K562 (cell line): ENCODE measurements around the gene HSP90AA1. TPM values are rescaled to one million over a fixed set of nuclear protein-coding genes. Genes with fewer than 3 reads are reported as not detected.

ENCODE experiments used
- ATAC-seq: fragments of 200-7000 bp; cut with Tn5 transposase; 3 replicates; pipeline ENCODE4 v1.9.1; 2020; ENCODE audit warnings: moderate library complexity
- BruUV-seq: library from RNA; stranded (reverse); fragments of 400-500 nt; replicated peaks from 2 replicates; lab custom pipeline; 2021; lab: Mats Ljungman, UMichigan
- CTCF ChIA-PET: fragments of 300-600 bp; formaldehyde crosslinking; extraction: SDS; loops from one replicate; lab custom pipeline; 2021; ENCODE audit warnings: low intra/inter-chr PET ratio; lab: Yijun Ruan, JAX
- POLR2A ChIA-PET: fragments of 300-600, 350-650 bp; sonication (Branson Sonifier 250); formaldehyde crosslinking; extraction: SDS; loops from one replicate; lab custom pipeline; 2021; ENCODE audit warnings: antibody characterized with exemption, inconsistent platforms; lab: Yijun Ruan, JAX
- DNase-seq, 4 experiments: peaks; one replicate each; pipeline versions ENCODE4 v3.0.0 to v3.0.0-alpha.2; 2011 to 2018; ENCODE audit warnings: low spot score in 3 of 4, mixed read lengths in 3 of 4; ENCODE audit errors: extremely low read depth in 1 of 4
- FAIRE-seq: peaks from 2 replicates; lab custom pipeline; 2011; peaks lifted over from hg19 to GRCh38; lab: Jason Lieb, UNC
- H2AFZ ChIP-seq: 2 replicates; pipeline ENCODE4 v1.6.0; 2011; ENCODE audit warnings: low read depth, low read length, control low read depth, inconsistent platforms
- H3K27ac ChIP-seq: fragments of 200-600 bp; 3 replicates; pipeline ENCODE4 v1.8.0; 2011; ENCODE audit warnings: low read depth, mild to moderate bottlenecking, control low read depth, inconsistent platforms, low read length, moderate library complexity, mixed read lengths; ENCODE audit errors: extremely low read depth
- H3K27me3 ChIP-seq, 2 experiments: fragments of 300-600 bp in 1 of 2; 2 replicates in 1 of 2; 3 replicates in 1 of 2; pipeline versions ENCODE4 v1.6.0 to v1.8.0; 2011; ENCODE audit warnings: inconsistent platforms in 2 of 2, low read length in 2 of 2, mild to moderate bottlenecking in 1 of 2, mixed read lengths in 1 of 2, moderate library complexity in 1 of 2; ENCODE audit not compliant: control insufficient read depth in 2 of 2, insufficient read depth in 2 of 2
- H3K36me3 ChIP-seq: fragments of 300-600 bp; 3 replicates; pipeline ENCODE4 v1.8.0; 2011; ENCODE audit warnings: mild to moderate bottlenecking, low read length, inconsistent platforms; ENCODE audit not compliant: control insufficient read depth, insufficient read depth
- H3K4me1 ChIP-seq, 2 experiments: fragments of 200-600 bp in 1 of 2; replicated peaks in 1 of 2; 2 replicates in 1 of 2; 3 replicates in 1 of 2; pipeline versions ENCODE4 v1.5.1 to v1.8.0; 2011; ENCODE audit warnings: inconsistent platforms in 2 of 2, low read length in 2 of 2, mild to moderate bottlenecking in 1 of 2, mixed read lengths in 1 of 2, moderate library complexity in 1 of 2; ENCODE audit not compliant: control insufficient read depth in 2 of 2, insufficient read depth in 2 of 2
- H3K4me2 ChIP-seq: 2 replicates; pipeline ENCODE4 v1.6.1; 2011; ENCODE audit warnings: low read length, control low read depth, inconsistent platforms, mixed read lengths; ENCODE audit not compliant: insufficient read depth
- H3K4me3 ChIP-seq: fragments of 200-600 bp; sonication (generic), shearing (Covaris generic); 2 replicates; pipeline ENCODE4 v1.5.1; 2016; ENCODE audit warnings: control low read depth, inconsistent platforms
- H3K79me2 ChIP-seq: fragments of 200-600 bp; 3 replicates; pipeline ENCODE4 v1.8.0; 2011; ENCODE audit warnings: low read length, inconsistent platforms; ENCODE audit not compliant: control insufficient read depth, insufficient read depth
- H3K9ac ChIP-seq, 2 experiments: 2 replicates each; pipeline versions ENCODE4 v1.6.0 to v1.6.1; 2011; ENCODE audit warnings: low read depth in 2 of 2, low read length in 2 of 2, control low read depth in 1 of 2, inconsistent platforms in 1 of 2, mild to moderate bottlenecking in 1 of 2, mixed read lengths in 1 of 2; ENCODE audit not compliant: insufficient read depth in 1 of 2
- H3K9me1 ChIP-seq: one replicate; pipeline ENCODE4 v1.6.0; 2011; ENCODE audit warnings: inconsistent platforms, mild to moderate bottlenecking, low read length, moderate library complexity; ENCODE audit not compliant: control insufficient read depth, insufficient read depth
- H3K9me3 ChIP-seq: replicated peaks from 2 replicates; pipeline ENCODE4 v1.5.1; 2011; ENCODE audit warnings: low read depth, low read length, inconsistent platforms; ENCODE audit not compliant: control insufficient read depth, insufficient read depth
- H4K20me1 ChIP-seq: replicated peaks from 2 replicates; pipeline ENCODE4 v1.6.1; 2011; ENCODE audit warnings: low read length, inconsistent platforms, mixed read lengths; ENCODE audit not compliant: control insufficient read depth, insufficient read depth
- ATF6 ChIP-seq: sonication (generic); formaldehyde crosslinking; IDR thresholded peaks from 2 replicates; pipeline ENCODE4 v1.4.0; 2020; ENCODE audit warnings: mild to moderate bottlenecking, missing genetic modification reagents
- BRF2 ChIP-seq: IDR thresholded peaks from 3 replicates; pipeline ENCODE4 v1.6.1; 2011; ENCODE audit warnings: borderline replicate concordance, mild to moderate bottlenecking; ENCODE audit not compliant: insufficient read length, insufficient read depth
- CEBPG ChIP-seq, 3 experiments: fragments of 200-800 bp in 1 of 3; sonication (Bioruptor generic) in 1 of 3; sonication (generic) in 1 of 3; formaldehyde crosslinking in 1 of 3; IDR thresholded peaks in 2 of 3; conservative IDR thresholded peaks in 1 of 3; 2 replicates each; pipeline versions ENCODE4 v1.6.1 to v1.8.0; 2016 to 2022; ENCODE audit warnings: missing compliant biosample characterization in 2 of 3, missing genetic modification characterization in 2 of 3, mild to moderate bottlenecking in 1 of 3, missing genetic modification reagents in 1 of 3
- DACH1 ChIP-seq: fragments of 450-650 bp; IDR thresholded peaks from 2 replicates; pipeline ENCODE4 v1.6.1; 2018; ENCODE audit not compliant: partially characterized antibody
- GATA2 ChIP-seq: sonication (generic); formaldehyde crosslinking; IDR thresholded peaks from 2 replicates; pipeline ENCODE4 v1.4.0; 2020; ENCODE audit warnings: mild to moderate bottlenecking, missing genetic modification reagents
- MNT ChIP-seq, 2 experiments: fragments of 450-650 bp; conservative IDR thresholded peaks; 2 replicates each; pipeline ENCODE4 v1.6.1; 2017; ENCODE audit warnings: mild to moderate bottlenecking in 2 of 2, moderate library complexity in 2 of 2
- MYNN ChIP-seq, 2 experiments: sonication (generic); formaldehyde crosslinking in 1 of 2; IDR thresholded peaks; 2 replicates each; pipeline versions ENCODE4 v1.5.0 to v1.6.1; 2016 to 2020; ENCODE audit warnings: antibody characterized with exemption in 1 of 2, missing genetic modification reagents in 1 of 2
- PPARD ChIP-seq: fragments of 250-450 bp; sonication (Bioruptor Pico); IDR thresholded peaks from 2 replicates; pipeline ENCODE4 v1.8.0; 2022; ENCODE audit warnings: inconsistent platforms, mild to moderate bottlenecking, moderate library complexity
- RBBP5 ChIP-seq: fragments of 200-600 bp; sonication (generic); IDR thresholded peaks from 2 replicates; pipeline ENCODE4 v1.6.1; 2012; ENCODE audit warnings: borderline replicate concordance, mild to moderate bottlenecking, low read length, control low read depth, inconsistent platforms; ENCODE audit not compliant: insufficient read depth, poor library complexity, severe bottlenecking
- SMC3 ChIP-seq: conservative IDR thresholded peaks from 2 replicates; pipeline ENCODE4 v1.6.1; 2011; ENCODE audit warnings: low read depth, low read length, improper control_type of control experiment; ENCODE audit not compliant: insufficient read depth
- TCF15 ChIP-seq: fragments of 250-450 bp; sonication (Bioruptor Pico); IDR thresholded peaks from 2 replicates; pipeline ENCODE4 v1.8.0; 2022; ENCODE audit warnings: moderate library complexity, mild to moderate bottlenecking, inconsistent platforms
- TFAP4 ChIP-seq: sonication (generic); formaldehyde crosslinking; IDR thresholded peaks from 2 replicates; pipeline ENCODE4 v1.8.0; 2022; ENCODE audit warnings: missing genetic modification reagents, mild to moderate bottlenecking, moderate library complexity, borderline replicate concordance
- ZFX ChIP-seq: sonication (generic); formaldehyde crosslinking; IDR thresholded peaks from 2 replicates; pipeline ENCODE4 v1.8.0; 2022; ENCODE audit warnings: mild to moderate bottlenecking, missing genetic modification reagents, moderate library complexity
- ZNF77 ChIP-seq: fragments of 250-450 bp; sonication (Bioruptor Pico); IDR thresholded peaks from 2 replicates; pipeline ENCODE4 v1.5.0; 2020
- ZNF79 ChIP-seq: fragments of 250-450 bp; sonication (Bioruptor Pico); IDR thresholded peaks from 2 replicates; pipeline ENCODE4 v1.4.0; 2020; ENCODE audit warnings: low read depth, mild to moderate bottlenecking, moderate library complexity
- WGBS: fragments of 100-300 bp; shearing (Covaris generic); methylation state at CpG from one replicate; pipeline ENCODE4 v1.1.6; 2016; ENCODE audit warnings: low coverage, mixed read lengths; ENCODE audit not compliant: insufficient coverage; ENCODE audit errors: missing lambda C conversion rate; 5-methylcytosine and 5-hydroxymethylcytosine counted together
- in situ Hi-C: fragments of 300-500 bp; cut with MboI; formaldehyde crosslinking; loops from 4 replicates; pipeline ENCODE4 v1.15.0; 2018; ENCODE audit warnings: inconsistent platforms, mixed read lengths
- intact Hi-C: fragments of 100-400 bp; cut with micrococcal nuclease; formaldehyde crosslinking; loops from 2 replicates; pipeline ENCODE4 v1.14.2; 2022
- polyA plus RNA-seq, 8 experiments: library from polyadenylated mRNA; depleted of rRNA in 4 of 8; stranded (reverse) in 5 of 8; unstranded in 3 of 8; fragments of >200 nt; fragmentation: Nextera tagmentation in 2 of 8; fragmentation: Illumina TruSeq in 1 of 8; extraction: Ambion mirVana in 2 of 8; extraction: Trizol in 1 of 8; gene quantifications; 2 replicates each; pipeline versions ENCODE4 v1.2.1 to v1.2.3, GENCODE V29; 2011 to 2014; ENCODE audit warnings: inconsistent platforms in 1 of 8, missing spikeins in 1 of 8
- total RNA-seq, 7 experiments: library from RNA; depleted of rRNA in 6 of 7; stranded (reverse); fragments of >200 nt in 6 of 7; fragmentation: Illumina TruSeq in 2 of 7; extraction: Trizol in 2 of 7; gene quantifications; 2 replicates each; pipeline versions ENCODE4 v1.2.1 to v1.2.3, GENCODE V29; 2011 to 2021; ENCODE audit warnings: low replicate concordance in 1 of 7

The HSP90AA1 gene
- total and polyA plus RNA-seq, 9 of the 15 experiments (the other 6 are each of a cell fraction or from before 2014, with no cell fraction given), result 377 to 1,731 (median 879) TPM

GRCh38 chr14:102131741-102132140, 44.9 kb upstream of the HSP90AA1 start:
- POLR2A ChIA-PET, result no interaction called here
- H3K27me3 ChIP-seq, result no peaks in the 10 kb centered on the region
- ATAC-seq, result no peak
- TF ChIP-seq ZFX (CRISPR knock-in tag) (no peak), MNT (conservative IDR thresholded peaks at IDR 0.05) (no peak), SMC3 (no peak), TFAP4 (CRISPR knock-in tag) (no peak), DACH1 (no peak), CEBPG (CRISPR knock-in tag; IDR thresholded peaks at IDR 0.05) (no peak), CEBPG (tag; conservative IDR thresholded peaks at IDR 0.05 in 1 of 2, IDR thresholded peaks at IDR 0.05 in 1 of 2) (no peak), ZNF79 (CRISPR knock-in tag) (no peak), RBBP5 (no peak), TCF15 (CRISPR knock-in tag) (no peak), GATA2 (CRISPR knock-in tag) (no peak), PPARD (CRISPR knock-in tag) (no peak), ZNF77 (CRISPR knock-in tag) (no peak), ATF6 (CRISPR knock-in tag) (no peak), MYNN (IDR thresholded peaks at IDR 0.05) (no peak), MYNN (CRISPR knock-in tag; IDR thresholded peaks at IDR 0.05) (no peak), BRF2 (no peak)

More at GRCh38 chr14:102131741-102132140, 44.9 kb upstream of the HSP90AA1 start:
- peaks cover 0 to 6% of the 10 kb centered on the region in 2 experiments; a peak in 1 of 5 replicates for H3K4me1 ChIP-seq
- H3K79me2 ChIP-seq, result no peaks in the 10 kb centered on the region
- H3K9me1 ChIP-seq, result no peaks in the 10 kb centered on the region
- no peak for FAIRE-seq
- H3K27ac ChIP-seq, result no peak overlapping the region
- H3K4me3 ChIP-seq, result no peak overlapping the region
- no peak for DNase-seq
- H3K36me3 ChIP-seq, result no peaks in the 10 kb centered on the region
- no peak overlapping the region for H2AFZ ChIP-seq
- no TSS peak for BruUV-seq
- WGBS, result 86% methylated on average over 6 of the region's 6 CpGs
- in situ Hi-C loops (no loop called here), intact Hi-C loops (no loop called here)
- CTCF ChIA-PET, result no interaction called here
- H3K9ac ChIP-seq, result no peak overlapping the region
- no peaks in the 10 kb centered on the region for H4K20me1 ChIP-seq
- no peaks in the 10 kb centered on the region for H3K9me3 ChIP-seq
- no peak overlapping the region for H3K4me2 ChIP-seq
